NK-92 (cell line): ENCODE measurements around the gene EXOC3L4.

Experiments used
- DNase-seq: peaks from one replicate; lab custom pipeline; 2025; ENCODE audit not compliant: unreplicated experiment; lab: John Stamatoyannopoulos, UW

Gene EXOC3L4

DNA sequence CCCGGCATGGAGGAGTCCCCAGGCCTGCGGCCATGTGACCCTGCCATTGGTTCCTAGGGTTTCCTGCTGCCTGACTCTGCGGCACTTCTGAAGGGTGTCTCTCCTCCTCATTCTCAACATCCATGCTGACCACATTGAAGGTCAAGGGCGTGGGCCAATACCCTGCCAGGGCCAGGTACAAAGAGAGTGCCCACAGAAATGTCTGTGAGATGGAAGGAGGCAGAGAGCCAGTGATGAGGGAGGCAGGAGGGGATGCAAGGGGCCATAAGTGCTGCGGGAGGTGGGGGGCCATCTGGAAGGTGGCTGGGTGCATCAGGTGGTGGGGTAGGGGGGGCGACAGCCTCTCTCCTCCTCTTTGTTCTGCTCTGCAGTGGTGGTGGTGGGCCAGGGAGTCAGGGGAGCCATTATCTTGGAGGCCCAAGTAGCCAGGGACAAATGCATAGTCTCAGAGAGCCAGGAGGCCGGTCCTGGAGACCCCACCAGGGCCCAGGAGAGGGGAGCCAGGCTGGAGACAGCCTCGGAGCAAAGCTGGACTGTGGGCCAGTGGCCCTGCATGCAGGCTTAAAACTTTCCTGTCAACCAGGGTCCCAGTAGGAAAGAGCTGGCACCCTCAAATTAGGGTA lies 24.2 kb upstream of the EXOC3L4 start:
- no peak for DNase-seq

DNA sequence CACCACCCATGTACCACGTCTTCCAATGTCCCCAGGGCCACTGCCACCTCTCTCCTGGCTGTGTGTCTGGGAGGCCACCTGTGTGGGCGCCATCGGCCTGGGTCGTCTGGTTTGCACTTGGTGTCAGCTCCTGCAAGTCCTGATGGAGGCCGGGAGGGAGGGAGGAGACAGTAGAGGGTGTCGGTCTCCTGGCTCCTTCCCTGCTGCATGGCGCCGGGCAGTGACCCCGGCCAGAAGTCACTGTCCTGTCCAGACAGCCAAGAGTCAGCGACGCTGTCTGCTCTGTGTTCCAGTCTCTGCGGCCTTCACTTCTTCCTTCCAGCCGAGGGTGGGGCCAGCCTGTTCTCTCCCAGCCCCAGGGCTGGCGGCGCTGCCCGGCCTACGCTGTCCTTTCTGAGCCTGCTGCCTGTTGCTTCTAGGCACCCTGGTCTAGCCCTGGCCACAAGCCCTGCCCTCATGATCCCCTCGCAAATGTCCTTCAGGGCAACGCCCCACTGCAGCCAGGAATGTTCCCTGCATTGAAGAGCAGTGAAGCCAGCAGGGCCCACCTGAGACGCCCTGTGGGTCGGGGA lies 23.5 kb upstream of the EXOC3L4 start:
- no peak for DNase-seq

DNA sequence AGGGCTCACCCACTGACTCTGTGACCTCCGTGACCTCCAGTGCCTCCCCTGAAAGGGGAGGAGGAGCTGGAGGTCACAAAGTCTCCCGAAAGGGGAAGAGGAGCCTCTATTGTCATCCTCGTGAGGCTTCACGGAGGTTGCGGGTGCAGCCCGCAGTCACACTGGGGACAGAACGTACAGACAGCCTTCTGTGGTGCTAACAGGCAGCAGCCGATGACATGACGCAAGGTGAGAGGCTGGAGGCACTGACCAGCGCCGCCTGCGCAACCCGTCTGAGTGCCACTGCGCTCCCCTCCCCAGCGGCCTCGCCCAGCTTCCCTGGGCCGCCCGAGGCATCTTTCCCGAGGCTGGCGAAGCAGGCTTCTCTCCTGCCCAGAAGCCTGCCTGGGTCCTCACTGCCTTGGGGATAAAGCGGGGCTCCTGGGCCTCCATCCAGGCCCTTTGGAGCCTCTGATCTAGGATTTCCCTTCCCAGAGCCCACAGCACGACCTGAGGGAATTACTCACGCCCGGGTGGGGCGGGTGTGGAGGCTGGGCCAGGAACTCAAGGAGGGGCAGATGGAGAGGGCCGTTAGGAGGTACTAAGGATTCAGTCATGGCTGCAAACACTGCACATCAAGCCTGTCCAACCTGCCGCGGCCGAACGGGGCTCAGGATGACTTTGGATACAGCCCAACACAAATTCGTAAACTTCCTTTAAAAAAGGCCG lies 22.8 kb upstream of the EXOC3L4 start:
- DNase-seq, result no peak

DNA sequence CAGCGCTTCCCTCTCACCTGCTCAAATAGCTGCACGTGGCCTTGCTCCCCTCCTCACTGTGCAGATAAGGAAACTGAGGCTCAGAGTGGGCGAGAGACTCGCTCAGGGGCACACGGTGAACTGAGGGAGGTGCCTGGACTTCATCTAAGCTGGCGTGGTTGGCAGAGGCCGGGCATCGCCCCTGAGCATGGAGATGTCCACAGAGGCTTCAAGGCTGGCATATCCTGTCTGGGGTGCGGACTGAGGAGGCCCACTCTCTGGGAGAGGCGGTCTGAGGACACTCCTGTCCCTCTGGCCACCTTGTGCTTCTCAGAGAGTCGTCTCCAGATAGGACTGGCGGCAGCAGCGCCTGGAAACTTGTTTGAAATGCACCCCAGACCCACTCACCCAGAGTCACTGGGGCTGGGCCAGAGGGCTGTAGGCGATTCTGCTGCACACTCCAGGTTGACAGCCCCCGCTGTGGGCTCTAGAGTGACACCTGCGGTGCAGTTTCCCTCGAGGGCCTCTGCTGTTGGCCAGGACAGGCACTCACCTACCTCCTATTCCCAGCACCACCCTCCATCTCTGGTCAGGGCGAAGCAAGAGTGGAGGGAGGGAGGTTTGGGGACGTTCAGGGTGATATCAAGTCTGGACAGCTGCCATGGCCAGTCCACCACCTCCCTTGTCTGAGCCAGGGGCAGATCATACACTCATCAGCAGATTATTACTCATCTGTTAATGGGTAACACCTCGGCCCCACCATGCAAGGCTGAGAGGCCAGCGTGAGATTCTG lies 21.7 kb upstream of the EXOC3L4 start:
- no peak for DNase-seq

DNA sequence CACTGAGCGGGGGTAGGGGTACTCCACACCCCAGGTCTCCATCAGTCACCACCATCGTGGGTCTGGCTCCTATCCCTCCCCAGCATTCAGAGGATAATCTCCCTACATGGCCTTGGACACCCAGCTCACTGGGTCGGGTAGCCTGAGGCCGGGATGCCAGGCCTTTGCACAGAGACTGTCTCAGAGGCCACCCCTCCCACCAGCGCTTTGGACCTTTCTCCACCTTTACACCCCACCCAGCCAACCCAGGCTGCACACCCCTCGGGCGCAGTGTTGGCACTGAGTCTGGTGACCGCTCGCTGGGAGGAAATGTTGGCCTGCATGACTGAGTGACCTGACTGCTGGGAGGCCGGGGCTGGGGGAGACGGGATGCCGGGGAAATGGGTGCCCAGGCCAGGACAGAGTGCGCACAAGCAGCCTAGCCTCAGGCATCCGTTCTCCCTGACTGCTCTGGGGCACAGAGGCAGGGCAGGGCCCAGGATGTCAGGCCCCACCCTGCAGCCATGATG lies 21.1 kb upstream of the EXOC3L4 start:
- no peak for DNase-seq

DNA sequence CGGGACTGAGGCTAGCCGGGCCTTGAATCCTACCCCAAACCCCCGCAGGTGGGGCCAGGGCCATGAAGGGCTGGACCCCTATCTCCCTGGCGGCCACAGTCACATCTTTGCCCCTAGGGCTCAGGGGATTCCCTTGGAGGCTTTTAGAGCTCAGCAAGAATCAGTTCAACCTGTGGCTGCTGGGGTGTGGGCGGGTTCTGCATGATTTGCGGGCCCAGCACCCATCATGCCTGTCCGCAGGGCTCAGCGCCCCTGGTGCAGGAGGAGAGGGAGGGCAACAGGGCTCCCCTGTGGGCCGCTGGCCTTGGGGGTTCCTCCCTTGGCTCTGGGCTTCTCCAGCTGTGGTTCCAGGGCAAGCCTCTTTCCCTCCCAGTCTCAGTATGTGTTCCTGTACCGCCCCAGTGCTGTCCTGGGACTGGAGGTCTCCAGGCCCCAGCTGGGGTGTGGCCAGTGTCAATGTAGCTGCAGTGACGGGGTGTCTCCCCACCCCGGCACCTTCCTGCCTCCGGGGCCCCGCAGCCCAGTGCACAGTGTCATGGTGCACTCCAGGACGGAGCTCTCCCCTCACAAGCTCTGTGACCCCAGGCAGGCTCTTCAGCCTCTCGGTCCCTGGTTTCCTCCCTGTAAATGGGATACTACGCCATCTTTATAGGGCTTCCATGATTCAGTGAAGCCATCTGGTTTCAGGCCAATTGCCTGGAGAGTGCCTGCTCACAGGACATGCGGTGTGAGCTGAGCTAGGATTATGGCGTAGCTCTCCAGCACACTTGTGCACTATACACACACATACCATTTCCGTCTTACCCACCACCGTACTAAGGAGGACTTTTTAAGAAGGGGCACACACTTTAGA lies 20.4 kb upstream of the EXOC3L4 start:
- no peak for DNase-seq

DNA sequence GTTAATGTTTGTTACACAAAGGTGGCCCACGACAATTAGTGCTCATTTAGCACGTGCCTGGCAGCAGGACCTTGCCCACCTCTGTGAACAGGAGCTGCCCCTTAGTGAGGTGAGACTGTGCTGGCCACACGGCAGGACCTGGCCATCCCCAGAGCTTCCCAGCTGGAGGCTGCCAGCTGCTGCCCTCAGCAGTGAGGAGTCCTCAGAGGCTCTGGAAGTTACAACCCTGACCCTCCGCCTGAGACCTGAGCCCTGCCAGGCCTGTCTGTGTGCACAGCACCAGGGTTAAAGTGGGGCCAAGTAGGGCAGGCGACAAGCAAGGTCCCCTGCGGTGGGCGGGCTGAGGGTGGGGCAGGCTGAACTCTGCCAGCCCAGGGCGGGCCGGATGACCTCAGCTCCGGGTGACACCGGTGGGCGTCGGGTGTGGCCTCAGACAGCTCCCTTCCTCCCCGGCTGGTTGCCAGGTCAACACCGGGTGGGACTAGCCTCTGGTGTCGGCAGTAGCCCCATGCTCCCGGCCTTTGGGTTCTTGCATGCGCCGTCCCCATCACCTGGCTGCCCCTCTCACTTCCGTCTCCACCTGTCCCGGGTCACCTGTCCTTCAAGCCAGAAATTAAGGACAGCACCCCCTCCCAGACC lies 19.7 kb upstream of the EXOC3L4 start:
- no peak for DNase-seq

DNA sequence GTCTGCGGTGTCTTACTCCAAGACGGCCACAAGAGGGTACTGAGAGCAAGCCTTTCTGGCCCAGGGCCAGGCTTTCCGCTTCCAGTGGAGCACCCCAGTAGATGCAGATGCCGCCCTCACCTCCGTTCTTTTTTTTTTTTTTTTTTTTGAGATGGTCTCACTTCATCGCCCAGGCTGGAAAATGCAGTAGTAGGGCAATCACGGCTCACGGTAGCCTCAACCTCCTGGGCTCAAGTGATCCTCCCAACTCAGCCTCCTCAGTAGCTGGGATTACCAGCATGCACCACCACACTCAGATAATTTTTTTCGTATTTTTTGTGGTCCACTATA lies 16.1 kb upstream of the EXOC3L4 start:
- DNase-seq, result peak; percentile 7

DNA sequence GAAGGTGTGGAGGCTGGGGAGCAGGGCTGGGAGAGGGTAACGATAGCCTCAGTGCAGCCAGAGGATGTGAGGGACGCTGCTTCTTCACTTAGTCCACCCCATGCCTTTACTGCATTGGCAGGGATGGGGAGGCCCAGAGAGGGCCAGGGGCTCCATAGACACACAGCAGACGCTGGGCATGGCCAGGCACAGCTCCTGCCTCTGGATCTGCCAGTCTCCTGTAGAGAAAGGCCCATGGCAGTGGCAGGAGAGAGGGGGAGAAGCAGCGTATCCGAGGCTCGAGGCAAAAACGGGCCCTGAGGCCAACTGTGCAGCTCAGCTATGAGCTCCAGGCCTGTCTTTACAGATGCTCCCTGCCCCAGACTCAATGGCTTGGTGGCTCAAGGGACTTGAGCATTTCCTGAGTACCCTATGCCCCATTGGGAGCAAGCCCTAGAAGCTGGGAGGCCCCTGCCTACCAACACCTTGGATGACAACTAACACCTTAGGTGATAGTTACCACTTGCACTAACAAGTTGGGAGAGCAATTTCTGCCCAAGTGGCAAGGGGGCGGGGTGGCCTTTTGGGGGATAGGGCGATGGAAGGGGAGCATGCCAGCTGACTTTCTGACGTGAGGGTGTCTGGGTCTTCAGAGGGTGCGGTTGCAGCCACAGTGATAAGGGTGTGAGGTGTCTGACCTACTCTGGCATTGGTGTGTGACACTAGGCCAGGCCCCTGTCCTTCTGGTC lies 15.5 kb upstream of the EXOC3L4 start:
- no peak for DNase-seq

DNA sequence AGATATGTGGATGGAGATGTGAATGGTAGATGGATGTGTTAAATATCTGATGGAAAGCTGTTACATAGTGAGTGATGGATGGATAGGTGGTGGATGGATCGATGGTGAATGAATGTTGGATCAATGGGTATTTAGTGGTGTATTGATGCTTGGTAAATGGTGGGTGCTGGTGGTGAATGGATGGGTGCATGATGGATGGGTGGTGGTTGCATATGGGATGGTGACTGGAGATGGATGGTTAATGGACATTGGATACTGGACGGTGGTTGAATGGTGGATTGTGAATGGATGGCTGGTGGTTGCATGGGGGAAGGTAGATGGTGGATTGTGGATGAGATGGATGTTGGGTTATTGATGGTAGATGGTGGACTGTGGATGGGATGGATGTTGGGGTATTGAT lies 12.6 kb upstream of the EXOC3L4 start:
- no peak for DNase-seq

DNA sequence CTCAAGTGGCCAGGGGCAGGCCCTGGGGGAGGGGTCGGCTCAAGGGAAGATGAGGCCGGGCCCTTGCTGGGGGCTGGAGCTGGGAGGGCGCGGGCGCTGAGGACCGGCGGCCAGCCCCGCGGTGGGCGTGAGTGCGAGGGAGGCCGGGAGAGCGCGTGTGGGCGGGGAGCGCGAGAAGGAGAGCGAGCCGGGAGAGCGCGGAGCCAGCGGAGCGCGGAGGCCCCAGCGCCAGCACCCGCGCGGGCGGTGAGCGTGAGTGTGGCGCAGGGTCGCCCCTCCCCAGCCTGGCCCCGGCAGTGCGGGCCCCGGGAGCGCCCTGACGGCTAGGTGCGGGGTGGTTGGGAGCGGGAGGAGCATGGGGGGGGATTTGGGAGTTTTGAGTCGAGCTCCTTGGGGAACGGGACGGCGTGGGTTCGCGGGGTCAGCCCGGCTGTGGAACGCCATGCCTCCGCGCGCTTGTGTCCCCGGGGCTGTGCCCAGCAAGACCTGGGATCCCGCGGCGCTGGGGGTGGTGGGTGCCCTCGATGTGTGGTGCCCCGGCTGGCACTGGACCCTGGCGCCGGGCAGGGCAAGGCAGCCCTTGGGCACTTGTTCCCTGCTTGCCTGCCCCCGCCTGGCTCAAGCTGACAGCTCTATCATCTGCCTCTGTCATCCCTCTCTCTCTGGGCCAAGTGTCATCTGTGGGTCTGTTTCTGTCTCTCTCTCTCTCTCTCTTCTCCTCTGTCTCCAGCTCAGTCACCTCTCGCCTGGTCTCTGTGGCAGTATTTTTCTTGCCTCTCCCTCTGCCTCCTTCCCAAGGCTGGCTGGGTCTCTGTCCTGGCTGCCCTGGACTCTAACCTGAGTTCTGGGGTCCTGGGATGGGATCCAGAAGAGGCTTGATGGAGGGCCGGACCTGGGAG lies 10.3 kb upstream of the EXOC3L4 start, which contains the start of gene LBHD2:
TSS of gene LBHD2 (plus strand) at position 190 of the 899 bp plus-strand sequence. CDS start 1,803 bp downstream, outside the sequence.
- DNase-seq, result no peak

DNA sequence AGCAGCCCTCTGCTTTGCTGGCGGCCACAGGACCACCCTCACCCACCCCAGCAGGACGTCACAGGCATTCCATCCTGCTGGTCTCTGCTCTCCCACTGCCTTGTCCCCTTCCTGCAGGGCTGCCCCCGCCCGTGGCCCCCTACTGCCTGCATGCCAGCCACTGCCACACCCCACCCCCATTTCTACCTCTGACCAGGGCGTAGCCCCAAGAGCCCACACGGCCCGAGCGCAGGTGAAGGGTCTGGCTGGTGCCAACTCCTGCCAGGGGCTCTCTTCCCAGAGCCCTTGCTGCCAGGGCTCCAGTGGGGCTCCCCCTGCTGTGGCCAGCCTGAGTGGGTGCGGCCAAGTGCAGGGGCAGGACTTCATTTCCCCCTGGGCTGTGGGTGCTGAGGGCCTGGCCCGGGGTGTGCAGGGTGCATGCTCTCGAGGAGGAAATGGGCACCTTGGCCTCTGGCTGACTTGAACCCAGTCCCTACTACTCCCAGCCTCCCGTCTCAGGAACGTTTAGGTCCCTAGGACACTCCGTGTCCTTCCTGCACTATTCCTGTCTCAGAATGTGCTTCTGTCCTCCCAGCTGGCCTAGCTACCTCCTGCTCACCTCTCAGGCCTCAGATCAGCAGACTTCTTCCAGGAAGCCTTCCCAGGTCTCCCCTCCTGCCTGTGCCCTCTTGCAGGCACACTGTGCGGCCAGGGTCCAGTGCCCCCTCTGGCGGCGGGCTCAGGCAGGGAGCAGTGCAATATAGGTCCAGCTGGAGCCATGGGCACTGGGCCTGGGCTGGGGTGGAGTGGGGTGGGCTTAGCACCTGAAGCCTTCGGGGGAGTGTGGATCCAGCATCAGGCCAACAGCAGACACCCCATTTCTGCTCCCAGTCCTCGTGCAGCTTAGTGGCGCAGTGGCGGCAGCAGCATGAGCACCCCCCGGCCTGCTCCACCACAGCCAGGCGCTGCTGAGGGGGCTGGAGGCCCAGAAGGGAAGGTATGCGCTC lies 9.1 kb upstream of the EXOC3L4 start:
- no peak for DNase-seq

DNA sequence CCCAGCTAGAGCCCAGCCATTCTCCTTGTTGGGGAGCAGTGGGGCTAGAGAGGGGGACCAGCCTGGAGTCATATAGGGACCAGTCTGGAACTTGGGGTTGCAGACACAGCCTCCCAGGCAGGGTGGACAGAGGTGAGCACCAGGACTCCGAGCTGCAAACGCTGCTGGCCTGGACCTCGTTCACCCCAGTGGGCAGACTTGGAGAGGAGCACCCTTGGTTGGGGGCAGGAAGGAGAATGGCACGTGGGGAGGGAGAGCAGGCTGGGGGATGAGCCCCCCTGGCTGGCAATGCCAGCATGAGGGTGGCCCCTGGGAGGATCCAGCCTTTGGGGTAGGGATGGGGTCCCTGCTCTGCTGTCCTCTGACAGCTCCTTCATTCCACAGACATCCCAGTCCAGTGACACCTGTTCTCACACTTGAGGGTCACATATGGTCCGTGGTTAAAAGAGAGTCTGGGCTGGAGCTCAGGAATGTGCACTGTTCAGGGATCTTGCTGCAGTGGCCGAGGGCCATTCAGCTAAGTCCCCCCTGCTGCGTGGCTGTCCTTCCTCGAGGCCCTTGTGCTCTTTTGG lies 7.7 kb upstream of the EXOC3L4 start:
- no peak for DNase-seq

DNA sequence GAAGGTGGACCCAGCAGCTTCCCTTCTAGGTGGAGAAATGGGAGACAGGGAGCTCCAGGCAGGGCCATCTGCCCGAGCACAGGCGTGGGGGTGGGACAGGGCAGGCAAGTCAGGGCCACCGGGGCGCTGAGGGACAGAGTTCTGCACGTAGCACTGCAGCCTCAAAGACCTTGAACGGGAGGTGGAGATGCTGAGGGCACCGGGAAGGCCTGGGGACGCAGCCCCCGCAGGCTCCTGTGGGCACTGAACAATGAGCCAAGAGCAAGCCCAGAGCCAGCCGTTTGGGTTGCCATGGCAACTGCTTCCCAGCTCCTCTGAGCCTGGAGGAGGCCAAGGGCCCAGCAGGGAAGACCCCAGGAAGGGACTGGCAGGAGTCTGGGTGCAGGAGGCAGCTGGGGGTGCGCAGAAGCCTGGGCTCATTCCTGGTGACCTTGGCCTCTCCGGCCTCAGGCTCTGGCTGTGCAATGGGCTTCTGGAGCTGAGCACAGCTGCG lies 7.1 kb upstream of the EXOC3L4 start:
- no peak for DNase-seq

DNA sequence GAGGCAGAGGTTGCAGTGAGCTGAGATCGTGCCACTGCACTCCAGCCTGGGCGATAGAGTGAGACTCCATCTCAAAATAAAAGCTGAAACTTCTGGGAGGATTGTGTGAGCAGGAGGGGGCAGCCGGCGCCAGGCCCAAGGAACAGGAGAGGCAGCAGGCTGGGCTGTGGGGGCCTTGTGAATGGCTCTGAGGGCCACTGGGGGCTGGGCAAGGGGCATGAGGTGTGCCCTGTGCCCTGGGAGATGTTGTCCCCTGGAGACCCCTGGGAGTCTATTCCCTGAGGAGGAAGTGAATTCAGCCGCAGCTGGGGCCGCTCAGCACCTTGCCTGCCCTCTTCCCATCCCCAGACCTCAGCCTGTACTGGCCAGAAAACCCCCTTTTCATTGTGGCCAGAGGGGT lies 5.6 kb upstream of the EXOC3L4 start:
- DNase-seq, result no peak

DNA sequence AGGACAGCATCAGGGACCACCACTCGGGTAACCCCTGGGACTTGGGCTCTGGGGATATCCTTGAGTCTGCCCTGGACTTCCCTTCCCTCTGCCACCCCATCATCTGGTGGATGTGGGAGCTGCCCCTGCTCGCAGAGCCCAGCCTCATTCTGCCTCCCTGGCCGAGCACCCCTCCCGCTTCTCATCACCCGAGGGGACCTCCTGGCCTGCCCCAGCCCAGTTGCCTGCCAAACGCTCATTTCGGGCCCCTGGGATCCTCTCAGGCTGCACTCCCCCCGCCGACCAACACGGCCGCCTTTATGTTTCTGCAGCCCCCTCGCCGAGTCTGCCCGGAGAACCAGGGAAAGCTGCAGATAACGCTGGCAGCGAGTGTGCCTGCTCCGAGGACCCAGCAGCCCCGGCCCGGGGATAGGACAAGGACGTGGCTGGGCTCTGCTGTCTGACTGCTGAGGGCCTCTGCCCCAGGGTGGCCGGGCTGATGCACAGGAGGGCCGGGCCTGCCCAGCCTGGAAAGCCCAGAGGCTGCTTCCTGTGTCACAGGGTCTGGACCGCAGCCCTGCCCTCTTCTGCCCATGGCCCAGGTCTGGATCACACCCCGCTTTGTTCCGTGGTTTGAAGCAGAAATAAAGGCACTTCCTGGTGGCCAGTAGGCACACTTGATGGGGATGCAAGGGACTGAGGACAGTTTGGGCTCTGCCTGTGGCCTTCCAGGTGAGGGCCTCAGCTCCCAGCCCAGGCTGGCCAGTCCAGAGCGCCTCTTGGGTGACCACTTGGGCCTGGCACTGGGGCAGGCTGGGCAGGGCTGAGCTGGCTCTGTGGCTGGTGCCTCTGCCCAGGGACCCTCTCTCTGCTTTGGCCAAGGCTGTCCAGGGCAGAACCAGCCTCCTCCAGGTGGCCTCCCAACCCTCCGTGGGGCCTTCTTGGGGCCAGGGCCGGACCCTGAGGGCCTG lies 4.9 kb upstream of the EXOC3L4 start:
- no peak for DNase-seq
